HG03095 (cell line): ENCODE data around the gene TGFBR3.
A peak's percentile ranks its signal among the peaks of the same experiment; 100 is the strongest.
"Not testable (repeated sequence)": the region's sequence is repeated elsewhere in the genome, so short reads cannot be mapped to it uniquely, and the experiment has no call there.

Experiments
- ATAC-seq: cut with Tn5 transposase; IDR thresholded peaks from one replicate; pipeline ENCODE4 v1.9.1; 2021; ENCODE audit warnings: moderate library complexity; ENCODE audit not compliant: unreplicated experiment

TGFBR3 gene

DNA sequence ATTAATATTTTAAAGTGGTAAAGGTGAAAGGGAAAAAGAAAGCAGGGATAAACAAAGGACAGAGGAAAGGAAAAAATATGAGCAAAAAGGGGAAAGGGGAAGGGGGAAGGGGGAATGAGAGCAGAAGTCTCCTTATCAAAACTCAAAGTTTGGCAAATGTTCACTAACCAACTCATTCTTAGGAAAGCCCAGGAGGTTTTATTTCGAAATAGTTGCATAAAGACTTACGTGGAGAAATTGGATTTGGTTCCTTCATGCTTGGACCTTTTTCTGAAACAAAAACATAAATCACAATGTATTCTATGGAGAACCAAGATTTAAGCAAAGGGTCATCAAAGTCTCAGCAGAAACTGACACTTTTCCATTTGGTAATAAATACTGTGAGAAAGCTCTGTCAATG is 188.1 kb downstream of the TGFBR3 start:
- ATAC-seq = no peak

- ATAC-seq = peak; percentile 81
Observed at GRCh38 chr1:91697416-91697815, 188.5 kb downstream of the TGFBR3 start.

DNA sequence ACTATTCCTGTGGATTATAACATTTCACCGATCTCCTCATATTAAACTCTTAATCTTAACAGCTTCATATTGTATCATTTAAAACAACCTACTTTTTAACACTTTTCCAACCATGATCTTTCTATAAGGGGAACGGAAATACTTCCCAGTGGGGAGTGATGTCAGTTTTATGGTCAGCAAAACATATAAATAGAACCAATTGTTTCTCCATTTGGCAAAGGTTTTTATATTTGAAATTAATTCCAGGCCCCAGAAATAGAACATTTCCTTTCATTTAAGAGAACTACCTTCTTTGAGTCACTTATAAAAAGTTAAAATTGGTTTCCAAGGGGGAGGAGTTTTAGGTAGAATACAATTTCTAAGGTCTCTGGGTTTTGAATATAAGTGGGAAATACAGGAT is 189.6 kb downstream of the TGFBR3 start:
- ATAC-seq = no peak

- no peak for ATAC-seq
Observed at GRCh38 chr1:91693557-91693956, 192.4 kb downstream of the TGFBR3 start.

- ATAC-seq = no peak
Observed at GRCh38 chr1:91691525-91691924, 194.4 kb downstream of the TGFBR3 start.

GRCh38 chr1:91689641-91690481 is 196.1 kb downstream of the TGFBR3 start:
- ATAC-seq = no peak

DNA sequence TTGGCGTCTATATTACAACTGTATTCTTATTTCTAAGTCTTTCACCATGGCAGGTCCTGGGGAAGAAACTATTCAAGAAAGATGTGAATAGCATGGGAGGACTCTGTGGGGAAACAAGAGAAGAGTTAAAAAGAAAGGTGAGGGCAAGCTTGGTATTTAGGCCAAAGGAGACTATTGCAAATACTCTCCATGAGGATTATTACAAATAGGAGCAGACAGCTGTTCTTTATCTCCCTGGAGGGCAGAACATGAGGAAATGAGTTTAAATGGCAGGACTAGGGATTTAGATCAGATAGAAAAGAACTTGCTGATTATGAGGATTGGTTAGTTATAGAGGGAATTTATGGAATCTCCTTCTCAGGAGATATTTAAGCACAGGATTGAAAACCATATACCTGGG is 198.5 kb downstream of the TGFBR3 start:
- no peak for ATAC-seq

DNA sequence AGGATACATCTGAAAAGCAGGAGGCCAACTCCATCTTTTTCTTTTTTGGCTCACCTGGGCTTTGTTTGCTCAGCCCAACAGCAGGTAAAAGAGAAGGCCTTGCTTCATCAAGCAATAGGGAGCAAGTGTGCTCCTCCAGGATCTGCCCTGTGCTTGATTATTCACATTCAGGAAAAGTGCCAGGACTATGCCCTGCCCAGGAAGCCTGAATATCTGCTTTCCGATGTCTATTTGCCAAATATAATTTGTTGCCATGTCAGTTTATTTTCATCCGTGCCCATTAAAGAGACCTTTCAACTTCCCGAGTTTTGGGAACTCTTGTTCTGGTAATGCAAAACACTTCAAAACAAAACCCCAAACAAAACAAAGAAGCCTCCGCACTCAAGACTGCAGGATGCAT is 200.0 kb downstream of the TGFBR3 start:
- no peak for ATAC-seq

GRCh38 chr1:91684481-91685196 is 201.3 kb downstream of the TGFBR3 start:
- ATAC-seq = no peak

- ATAC-seq = no peak
Observed at GRCh38 chr1:91683598-91683951, 202.4 kb downstream of the TGFBR3 start.

DNA sequence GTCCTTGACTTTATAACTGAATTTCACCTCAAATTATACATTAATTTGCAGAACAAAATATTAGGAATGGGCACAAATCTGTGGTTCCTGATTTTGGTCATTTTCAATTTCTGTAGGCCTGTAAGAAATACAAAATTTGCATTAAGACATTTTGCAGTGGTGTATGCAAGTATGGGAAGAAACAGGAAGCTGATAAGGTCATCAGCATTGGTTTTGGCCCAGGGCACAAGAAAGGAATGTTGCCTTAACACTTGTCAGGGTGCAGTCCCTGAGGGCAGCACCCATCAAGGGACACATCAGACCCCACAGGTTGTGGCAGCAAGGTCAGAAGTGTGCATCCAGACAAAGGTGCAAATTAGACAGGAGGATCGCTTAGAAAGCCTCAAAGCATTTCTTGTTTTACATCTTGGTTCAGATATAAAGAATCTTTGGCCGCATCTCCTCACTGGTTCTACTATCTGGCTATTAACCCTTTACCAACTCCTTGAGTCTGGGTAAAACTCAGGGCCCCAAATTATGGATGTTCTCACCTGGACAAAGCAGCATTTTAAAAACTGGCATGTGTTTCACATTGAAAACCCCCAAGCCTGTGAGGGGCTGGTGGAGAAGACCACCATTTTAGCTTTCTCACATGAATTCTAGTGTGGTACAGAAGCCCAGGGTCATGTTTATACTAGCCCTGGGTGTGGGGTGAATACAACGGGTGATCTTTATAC is 202.9 kb downstream of the TGFBR3 start:
- no peak for ATAC-seq

GRCh38 chr1:91680556-91681155 is 205.3 kb downstream of the TGFBR3 start:
- ATAC-seq = no peak

DNA sequence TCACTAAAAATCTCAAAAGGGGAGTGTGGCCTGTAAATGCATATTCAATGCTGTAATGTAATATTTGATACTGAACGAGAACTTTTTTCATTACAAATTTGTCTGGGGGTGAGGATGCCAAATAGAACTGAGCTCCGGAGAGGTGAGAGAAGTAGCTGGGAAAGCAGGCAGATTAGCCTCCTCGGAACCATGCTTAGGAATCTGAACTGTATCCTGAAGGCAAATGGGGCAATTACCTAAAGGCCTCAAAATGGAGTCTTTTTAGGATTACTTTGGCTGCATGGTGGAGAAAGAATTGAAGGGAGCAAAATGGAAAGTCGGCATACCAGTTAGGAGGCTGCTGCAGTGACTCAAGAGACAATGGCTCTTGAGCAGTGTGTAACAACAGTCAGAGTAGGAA is 206.5 kb downstream of the TGFBR3 start:
- ATAC-seq = no peak

DNA sequence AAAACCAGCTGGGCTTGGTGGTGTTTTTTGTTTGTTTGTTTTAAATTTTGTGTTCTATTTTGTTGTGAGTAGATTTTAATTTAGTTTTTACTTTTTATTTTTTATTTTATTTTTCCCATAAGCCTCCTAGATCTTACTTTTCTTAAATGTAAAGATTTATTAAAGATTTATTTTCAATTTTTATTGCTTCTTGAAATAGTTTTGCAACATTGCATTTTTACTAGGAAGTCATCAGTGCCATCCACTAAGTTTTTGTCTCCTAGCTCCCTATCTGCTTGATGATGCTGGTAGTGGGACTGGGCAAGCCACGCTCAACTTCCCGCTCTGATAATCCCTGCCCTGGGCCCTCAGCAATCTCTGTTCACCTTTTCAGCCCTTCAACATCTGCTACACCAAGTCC is 209.9 kb downstream of the TGFBR3 start:
- ATAC-seq = no peak

- ATAC-seq = no peak
Observed at GRCh38 chr1:91674107-91674506, 211.8 kb downstream of the TGFBR3 start.

GRCh38 chr1:91673613-91674012 is 212.3 kb downstream of the TGFBR3 start:
- no peak for ATAC-seq

DNA sequence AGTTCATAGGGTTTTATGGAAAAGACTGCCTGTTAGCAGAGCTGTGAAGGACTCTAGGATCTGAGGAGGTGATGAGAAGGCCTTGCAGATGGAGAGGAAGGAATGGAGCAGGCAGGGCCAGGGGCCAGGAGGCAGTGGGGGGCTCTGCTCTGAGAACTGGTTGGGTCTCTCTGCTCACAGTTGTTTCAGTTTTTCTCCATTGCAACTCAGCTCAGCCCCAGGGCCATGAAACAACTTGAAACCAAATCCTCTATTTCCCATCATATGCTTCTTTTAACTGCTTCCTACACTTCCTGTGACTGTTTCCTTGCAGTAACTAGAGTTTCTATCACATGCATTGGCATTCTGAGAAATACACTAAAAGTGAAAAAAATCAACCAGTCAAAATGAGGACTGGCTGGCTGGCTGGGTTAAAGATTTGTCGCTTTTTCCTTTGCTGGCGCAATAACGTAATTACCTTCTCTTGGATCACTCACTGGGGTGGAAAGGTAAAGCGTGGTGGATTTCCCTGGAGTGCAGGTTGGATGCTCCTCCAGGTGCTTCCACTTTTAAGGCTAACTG is 213.3 kb downstream of the TGFBR3 start:
- ATAC-seq = no peak

DNA sequence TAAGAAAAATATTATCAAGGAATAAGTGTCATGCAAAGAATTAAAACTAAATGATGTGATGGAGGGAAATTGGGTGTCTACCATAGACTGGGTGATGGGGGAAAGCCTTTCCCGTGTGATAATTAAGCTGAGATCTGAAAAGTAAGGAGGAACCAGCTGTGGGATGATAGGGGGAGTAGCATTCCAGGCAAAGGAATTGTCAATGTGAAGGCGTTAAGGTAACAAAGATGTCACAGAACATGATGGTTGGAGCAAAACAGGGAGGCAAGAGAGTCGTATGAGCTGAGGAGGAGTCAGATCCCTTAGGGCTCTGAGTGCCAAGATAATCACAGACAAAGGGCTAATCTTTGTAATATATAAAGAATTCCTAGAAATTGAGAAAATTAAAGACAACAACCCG is 215.2 kb downstream of the TGFBR3 start:
- ATAC-seq = no peak

DNA sequence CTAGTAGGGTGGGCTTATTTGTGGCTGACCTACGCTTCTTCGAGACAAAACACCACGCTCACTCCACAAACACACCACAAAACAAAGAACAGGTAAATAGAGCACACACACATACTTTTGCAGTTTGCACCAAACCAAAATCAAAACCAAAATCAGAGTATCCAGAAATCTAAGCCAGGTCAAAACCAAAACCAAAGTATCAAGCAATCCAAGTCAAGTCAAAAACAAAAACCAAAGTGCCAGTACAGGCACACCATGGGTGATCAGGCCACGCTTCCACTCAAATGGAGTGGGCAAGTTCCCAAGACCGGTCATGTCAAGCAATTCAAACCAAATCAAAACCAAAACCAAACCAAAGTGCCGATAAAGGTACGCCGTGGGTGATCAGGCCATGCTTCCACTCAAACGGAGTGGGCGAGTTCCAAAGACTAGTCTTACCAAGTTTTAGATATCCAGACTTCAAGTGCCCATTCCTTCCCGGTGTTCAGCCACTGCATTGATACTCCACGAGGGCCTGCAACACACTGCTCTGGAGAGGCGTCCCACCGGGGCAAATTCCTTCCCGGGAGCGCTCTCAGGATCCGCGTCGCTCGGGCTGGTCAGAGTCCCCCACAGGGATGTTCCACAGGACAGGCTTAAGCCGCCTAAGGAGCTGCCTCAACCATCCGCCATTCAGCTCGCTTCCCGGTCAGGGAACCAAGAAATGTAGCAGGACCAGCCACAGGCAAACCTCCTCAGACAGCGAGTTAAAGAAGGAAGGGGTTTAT is 216.2 kb downstream of the TGFBR3 start:
- no peak for ATAC-seq

- ATAC-seq = not testable (repeated sequence)
Observed at GRCh38 chr1:91666651-91667050, 219.3 kb downstream of the TGFBR3 start.
